Inflammatory macrophage (primary cell): ENCODE data around the gene ZSCAN5A.
"Not testable (repeated sequence)": the region's sequence is repeated elsewhere in the genome, so short reads cannot be mapped to it uniquely, and the experiment has no call there.

Experiments used
- DNase-seq, 2 donors: peaks; one replicate each; pipeline ENCODE4 v3.0.0-alpha.2; 2020 to 2022
- total RNA-seq, 18 experiments: gene quantifications; one replicate each; lab custom pipeline; 2026; ENCODE audit warnings: mixed read lengths in 6 of 18, inconsistent platforms in 2 of 18; lab: John Stamatoyannopoulos, UW

ZSCAN5A gene, protein sequence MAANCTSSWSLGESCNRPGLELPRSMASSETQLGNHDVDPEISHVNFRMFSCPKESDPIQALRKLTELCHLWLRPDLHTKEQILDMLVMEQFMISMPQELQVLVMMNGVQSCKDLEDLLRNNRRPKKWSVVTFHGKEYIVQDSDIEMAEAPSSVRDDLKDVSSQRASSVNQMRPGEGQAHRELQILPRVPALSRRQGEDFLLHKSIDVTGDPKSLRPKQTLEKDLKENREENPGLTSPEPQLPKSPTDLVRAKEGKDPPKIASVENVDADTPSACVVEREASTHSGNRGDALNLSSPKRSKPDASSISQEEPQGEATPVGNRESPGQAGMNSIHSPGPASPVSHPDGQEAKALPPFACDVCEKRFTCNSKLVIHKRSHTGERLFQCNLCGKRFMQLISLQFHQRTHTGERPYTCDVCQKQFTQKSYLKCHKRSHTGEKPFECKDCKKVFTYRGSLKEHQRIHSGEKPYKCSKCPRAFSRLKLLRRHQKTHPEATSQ
- 2.1 to 14.0 (median 10.4) reads per million in 18 experiments for total RNA-seq

DNA sequence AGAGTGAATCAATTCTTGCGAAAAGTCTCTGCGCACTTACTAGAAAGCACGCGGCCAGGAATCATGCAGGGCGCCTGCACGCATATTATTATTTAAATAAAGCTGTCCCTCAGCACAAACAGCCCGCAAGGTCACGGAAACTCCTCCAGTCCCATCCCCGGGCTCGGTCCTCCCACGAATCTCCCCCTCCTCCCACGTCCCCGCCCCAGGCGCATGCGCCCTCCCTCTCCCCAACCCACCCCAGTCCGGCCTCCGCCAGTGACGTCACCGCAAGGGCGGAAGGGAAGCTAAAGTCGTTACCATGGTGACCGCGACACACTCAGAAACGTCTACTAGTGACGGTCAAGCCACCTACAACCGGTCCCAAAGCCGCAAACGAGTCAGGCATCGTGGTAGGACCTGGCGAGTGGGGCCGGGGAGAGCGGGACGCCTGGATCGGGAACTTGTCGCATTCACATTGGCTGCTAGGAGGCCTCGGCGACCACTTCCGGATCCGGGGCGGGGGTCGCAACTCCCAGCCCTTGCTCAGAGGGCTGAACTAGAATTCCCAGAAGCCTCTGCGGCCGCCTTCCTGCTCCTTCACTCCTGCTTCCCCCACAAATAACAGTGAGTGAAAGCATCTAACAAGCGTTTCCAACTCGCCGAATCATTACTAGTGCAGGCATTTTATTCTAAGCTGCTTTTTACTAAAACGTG lies at the start of gene ZSCAN5A:
Gene ZSCAN5A, minus strand, starts transcription at position 459 of the 696 bp plus-strand sequence. CDS start 89,793 bp downstream, outside the sequence.
- DNase-seq = peak; percentile 95 to 97

DNA sequence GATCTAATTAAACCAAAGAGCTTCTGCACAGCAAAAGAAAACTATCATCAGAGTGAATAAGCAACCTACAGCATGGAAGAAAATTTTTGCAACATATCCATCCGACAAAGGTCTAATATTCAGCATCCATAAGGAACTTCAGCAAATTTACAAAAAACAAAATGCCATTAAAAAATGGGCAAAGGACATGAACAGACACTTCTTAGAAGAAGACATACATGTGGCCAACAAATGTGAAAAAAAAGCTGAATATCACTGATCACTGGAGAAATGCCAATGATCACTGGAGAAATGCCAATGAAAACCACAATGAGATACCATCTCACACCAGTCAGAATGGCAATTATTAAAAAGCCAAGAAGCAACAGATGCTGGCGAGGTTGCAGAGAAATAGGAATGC lies 46.2 kb upstream of the ZSCAN5A start:
- DNase-seq = no peak

DNA sequence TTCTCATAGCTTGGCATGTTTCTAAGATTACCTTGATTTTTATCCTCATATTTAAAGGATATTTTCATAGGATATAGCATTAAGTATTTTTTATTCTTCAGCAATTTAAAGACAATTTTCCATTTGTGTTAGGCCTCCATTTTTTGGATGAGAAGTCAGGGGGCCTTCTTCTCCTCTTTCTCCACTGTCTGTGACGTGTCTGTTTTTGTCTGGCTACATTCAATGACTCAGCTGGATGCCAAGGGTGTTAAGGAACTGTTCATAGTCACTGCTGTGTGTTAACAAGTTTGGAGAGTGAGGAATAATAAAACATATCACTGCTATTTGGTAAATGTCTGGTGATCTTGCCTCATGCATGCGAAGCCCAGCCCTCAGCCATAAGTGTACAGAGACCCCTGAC lies 42.3 kb upstream of the ZSCAN5A start:
- DNase-seq = no peak

DNA sequence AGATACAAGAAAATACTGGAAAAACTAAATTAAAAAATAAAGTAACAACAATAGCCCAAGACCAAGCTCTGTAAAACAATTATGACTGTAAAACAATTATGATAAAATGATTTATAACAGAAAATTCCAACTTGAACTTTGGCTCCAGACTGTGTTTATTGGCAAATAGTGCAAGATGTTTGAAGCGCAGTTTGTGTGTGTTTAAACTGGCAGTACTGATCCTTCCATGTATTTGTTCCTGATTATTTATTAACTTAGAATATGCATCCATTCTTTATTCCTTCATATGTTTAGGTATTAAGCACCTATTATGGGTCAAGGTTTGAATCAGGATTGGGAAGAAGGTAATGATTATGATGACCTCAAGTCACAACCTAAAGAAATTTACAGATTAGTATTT lies 40.9 kb upstream of the ZSCAN5A start:
- no peak for DNase-seq

DNA sequence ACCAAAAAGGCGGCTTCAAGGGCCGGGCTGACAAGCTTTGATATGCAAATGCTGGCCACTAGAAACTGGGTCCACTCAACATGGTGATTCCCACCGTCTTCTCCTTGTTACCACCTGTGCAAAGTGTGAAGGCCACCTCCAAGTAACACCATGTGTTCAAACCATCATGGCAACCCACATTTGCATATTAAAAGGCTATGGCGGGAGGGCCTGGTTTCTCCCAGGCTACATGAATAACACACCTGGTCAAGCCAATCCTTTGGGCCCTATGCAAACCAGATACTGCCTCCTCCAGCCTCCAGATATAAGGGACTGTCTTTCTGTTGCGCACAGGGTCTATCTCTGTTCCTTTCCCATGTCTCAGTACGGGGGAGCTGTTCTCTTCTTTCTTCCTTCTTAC lies 36.6 kb upstream of the ZSCAN5A start:
- DNase-seq = no peak

DNA sequence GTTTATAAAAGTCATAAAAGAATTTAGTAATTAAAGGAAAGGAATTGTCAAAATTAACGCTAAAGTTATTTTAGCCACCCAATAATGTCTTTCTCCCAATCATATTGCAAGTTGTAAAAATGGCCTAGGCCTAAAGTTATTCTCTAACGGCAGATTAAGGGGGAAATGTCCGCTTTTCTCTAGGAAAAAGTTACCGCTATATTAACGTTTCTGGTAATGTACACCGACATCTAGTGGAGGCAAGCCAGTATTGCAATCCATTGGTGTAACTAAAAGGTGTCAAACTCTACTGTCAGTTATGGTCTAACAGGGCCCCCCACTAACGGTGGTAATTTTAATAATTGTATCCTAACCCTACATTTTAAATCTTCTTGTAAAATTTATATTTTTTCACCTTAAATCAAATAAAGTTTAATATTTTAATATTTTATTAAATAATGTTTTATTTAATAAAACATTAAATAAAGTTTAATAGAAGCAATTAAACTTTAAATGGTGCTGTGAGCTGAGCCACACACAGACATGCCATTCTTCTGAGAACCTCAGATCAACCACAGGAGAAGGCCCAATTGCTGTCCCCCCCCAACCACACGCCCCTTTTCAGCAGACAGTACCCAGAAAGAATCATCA lies 35.9 kb upstream of the ZSCAN5A start:
- peak; percentile 70 to 73 for DNase-seq

DNA sequence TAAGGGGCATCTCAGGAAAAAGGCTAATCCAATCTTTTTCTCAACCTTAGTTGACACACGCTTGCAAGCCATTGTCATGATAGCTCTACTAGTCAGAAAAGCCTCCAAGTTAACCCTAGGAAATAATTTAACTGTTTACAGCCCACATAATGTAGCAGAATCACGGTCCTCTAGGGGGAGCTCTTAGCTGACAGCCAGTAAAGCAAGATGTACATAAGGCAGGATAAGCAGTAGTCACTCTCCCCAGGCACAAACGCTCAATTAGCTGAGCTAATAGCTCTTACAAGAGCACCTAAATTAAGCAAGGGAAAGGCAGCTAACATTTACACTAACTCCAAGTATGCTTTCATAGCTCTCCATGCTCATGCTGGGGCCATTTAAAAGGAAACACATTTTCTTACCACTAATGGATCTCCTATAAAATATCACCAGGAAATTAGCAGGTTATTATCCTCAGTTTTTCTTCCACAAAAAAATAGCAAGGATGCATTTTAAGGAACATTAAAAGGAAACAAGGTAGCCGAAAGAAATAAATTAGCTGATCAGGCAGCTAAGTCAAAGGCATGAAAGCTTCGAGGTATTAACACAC lies 33.7 kb upstream of the ZSCAN5A start:
- DNase-seq = peak; percentile 11 to 37

DNA sequence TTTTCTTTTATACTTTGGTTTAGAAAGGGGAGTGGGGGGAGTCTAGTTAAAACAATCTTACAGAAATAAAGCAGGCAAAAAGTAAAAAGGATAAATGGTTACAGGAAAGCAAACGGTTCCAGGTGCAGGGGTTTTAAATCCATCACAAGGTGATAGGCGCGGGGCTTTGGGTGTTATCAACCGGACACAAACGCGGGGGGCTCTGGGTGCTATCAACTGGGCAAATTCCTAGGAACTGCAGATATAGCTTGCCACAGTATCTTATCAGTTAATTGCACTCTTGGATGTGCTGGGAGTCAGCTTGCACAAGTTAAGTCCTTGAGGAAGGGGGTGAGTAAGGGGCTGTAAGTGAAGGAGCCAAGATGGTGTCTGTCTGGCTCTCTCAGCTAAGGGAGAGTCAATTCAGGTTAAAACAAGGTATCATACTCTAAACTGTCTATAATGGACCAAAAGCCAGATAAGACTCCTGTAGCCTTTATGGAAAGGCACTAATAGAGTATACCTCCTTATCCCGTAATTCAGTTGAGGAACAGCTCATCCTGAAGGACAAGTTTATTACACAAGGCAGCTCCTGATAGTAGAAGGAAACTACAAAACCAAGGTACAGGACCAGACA lies 32.6 kb upstream of the ZSCAN5A start:
- no peak for DNase-seq

DNA sequence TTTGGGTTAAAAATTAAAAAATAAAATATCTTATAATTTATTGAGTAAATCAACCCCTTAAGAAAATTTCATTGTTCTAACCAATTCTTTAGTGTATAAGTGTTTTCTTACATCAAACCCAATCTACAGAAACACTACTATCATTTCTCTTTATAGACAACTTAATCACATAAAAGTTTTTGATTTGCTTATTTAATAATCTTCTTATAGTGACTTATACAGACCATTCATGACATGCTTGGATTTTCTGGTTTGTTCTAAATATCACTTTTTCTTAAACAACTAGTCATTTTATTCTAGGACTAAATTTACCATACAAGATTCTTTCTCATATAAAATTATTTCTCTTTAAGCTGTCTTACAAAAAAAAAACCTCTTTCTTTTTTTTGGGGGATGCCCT lies 27.3 kb upstream of the ZSCAN5A start:
- no peak for DNase-seq

DNA sequence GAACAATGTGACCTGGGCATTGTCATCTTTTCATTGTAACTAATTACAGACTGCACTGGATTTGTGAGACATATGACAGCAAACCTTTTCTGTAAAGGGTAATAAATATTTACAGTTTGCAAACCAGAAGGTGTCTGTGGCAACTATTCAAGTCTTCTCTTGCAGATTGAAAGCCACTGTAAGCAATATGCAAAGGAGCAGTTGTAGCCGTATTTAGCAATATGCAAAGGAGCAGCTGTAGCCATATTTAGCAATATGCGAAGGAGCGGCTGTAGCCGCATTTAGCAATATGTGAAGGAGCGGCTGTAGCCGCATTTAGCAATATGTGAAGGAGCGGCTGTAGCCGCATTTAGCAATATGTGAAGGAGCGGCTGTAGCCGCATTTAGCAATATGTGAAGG lies 24.4 kb upstream of the ZSCAN5A start:
- not testable (repeated sequence) for DNase-seq

DNA sequence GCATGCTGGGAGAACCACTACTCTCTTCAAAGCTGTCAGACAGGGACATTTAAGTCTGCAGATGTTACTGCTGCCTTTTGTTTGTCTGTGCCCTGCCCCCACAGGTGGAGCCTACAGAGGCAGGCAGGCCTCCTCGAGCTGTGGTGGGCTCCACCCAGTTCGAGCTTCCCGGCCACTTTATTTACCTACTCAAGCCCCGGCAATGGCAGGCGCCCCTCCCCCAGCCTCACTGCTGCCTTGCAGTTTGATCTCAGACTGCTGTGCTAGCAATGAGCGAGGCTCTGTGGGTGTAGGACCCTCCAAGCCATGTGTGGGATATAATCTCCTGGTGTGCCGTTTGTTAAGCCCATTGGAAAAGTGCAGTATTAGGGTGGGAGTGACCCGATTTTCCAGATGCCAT lies 22.4 kb upstream of the ZSCAN5A start:
- DNase-seq = not testable (repeated sequence)

DNA sequence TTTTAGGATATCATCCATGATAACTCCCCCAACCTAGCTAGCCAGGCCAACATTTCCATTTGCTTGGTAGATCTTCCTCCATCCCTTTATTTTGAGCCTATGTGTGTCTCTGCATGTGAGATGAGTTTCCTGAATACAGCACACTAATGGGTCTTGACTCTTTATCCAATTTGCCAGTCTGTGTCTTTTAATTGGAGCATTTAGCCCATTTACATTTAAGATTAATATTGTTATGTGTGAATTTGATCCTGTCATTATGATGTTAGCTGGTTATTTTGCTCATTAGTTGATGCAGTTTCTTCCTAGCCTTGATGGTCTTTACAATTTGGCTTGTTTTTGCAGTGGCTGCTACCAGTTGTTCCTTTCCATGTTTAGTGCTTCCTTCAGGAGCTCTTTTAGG lies 20.7 kb upstream of the ZSCAN5A start:
- DNase-seq = not testable (repeated sequence)

DNA sequence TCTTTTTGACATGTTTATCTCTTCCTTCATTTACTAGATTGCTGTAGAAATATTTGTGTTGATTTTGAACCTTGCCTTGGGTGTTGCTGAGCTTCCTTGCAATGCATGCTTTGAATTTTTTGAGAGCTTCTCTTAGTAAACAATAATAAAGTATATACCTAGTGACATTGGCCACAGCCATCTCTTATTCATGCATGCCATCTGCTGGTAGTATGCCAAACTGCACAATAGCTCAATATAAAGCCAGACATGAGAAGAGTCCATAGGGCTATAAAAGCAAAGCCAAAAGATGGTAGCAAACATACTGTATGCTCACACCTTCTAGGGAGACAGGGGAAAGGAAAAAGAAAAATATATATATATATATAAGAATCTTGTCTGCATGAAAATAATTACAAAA lies 18.9 kb upstream of the ZSCAN5A start:
- DNase-seq = peak; percentile 75 to 86

DNA sequence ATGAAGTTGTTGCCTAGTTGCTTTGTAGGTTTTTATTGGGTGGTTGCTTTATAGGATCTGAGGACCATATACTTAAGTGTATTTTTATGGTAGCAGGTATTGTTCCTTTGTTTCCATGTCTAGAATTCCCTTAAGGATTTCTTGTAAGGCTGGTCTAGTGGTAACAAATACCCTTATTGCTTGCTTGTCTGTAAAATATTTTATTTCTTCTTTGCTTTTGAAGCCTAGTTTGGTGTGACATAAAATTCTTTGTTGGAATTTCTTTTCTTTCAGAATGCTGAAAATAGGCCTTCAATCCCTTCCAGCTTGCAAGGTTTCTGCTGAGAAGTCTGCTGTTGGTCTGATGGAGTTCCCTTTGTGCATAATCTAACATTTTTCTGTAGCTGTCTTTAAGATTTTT lies 18.1 kb upstream of the ZSCAN5A start:
- DNase-seq = no peak

DNA sequence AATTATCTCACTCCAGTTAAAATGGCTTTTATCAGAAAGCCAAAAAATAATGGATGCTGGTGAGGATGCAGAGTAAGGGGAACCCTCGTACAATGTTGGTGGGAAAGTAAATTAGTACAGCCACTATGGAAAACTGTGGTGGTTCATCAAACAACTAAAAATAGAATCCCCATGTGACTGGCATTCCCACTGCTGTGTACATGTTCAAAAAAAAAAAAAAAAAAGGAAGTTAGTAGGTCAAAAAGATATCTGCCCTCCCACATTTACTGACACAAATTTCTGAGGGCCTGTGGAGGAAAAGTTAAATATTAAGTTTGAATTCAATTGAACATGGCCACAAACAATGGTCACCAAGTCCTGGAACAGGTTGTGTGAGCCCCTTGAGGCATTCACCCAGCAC lies 9.8 kb upstream of the ZSCAN5A start:
- DNase-seq = peak; percentile 61 to 66

DNA sequence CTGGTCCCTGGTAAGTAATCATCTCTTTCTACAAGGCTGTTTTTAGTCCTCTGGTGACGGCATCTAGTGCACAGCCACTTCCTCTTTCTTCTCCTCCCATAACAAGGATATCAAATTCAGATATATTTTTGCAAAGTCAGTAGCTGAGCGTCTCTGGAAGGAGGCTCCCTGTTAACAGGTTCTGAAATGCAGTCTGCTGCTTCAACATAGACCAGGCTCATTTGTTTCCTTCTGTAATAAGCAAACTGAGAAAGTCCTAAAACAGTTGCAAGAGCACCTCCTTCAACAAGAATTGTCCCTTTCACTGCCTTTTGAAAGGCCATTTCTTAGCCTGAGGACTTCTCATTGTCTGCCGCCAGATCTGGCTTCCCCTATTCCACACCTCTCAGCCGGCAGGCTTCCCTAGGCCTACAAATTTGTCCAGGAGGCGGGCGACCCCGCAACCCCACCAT lies 7.4 kb upstream of the ZSCAN5A start:
- DNase-seq = peak; percentile 71 to 76

DNA sequence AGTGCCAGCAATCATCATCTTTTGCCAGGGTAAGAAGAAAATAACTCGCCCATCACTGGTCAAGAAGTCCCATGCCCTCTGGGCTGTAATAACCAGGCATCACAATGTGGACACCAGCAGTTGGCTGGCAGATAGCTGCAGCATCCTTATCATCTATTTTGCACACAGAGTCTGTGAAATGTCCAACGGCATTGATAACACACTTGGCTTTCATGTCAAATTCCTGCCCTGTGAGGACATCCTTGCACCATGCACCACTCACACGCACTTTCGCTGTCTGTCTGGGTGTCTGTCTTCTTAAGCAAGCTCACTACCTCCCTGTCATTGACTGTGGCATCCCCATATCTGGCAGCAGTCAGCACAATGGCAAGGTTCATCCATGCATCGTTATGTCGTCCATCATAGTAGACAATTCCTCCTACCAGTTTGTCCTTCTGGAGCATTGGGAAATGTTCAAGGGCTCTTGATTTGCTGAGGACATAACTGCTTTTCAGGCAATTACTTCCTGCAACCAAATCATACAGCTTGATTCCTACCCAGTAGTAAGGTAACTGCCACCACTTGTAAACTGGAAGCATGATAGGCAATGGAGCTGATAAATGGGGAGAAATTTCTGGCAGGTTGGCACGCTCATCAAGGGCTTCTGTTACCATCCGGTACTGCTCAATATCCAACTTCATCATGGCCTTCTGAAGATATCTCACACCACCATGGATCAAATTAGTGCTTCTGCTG lies 6.8 kb upstream of the ZSCAN5A start:
- no peak for DNase-seq

DNA sequence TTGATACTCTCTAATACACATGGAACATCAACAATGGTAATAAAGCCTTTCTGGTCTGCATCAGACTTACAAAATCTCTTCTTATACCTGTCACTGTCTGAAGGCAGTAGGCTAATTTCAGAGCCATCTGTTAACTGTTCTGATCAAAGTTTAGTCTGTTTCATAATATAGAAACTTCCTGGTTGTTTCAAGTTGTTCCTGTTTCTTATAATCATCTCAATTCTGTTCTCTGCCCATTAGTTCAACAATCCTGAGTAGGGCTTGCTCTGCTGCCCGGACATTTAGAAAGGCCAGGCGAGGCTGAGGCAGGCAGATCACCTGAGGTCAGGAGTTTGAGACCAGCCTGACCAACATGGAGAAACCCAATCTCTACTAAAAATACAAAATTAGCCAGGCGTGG lies 5.4 kb upstream of the ZSCAN5A start:
- DNase-seq = peak; percentile 45 to 69

DNA sequence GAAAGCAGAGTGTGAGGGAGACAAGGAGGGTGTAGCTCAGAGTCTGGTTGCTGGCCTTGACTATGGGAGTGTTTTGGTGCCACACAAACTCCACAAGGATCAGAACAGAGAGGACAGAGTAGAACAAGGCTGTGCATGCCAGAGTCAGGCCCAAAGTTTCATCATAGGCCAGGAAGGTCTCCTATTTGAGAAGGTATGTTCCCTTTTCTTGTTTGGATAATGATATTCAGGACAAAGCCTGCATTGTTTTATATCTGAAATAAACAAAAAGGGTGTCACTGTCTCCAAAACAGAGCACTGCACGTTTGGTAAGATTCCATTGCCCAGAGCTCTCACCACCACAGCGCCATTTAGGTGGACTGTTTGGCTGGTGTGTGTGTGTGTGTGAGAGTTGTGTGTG lies 3.1 kb upstream of the ZSCAN5A start:
- no peak for DNase-seq

DNA sequence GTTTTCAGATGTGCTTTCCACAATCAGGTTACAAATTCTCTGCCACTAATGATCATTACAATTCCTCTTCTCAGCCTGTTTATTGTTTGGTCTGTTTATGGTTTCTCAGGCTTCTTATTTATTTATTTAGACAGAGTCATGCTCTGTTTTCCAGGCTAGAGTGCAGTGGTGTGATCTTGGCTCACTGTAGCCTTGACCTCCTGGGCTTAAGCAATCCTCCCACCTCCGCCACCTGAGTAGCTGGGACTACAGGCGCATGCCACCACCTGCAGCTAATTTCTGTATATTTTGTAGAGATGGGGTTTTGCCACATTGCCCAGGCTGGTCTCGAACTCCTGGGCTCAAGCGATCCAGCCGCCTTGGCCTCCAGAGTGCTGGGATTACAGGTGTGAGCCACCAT lies 2.1 kb upstream of the ZSCAN5A start:
- DNase-seq = no peak

DNA sequence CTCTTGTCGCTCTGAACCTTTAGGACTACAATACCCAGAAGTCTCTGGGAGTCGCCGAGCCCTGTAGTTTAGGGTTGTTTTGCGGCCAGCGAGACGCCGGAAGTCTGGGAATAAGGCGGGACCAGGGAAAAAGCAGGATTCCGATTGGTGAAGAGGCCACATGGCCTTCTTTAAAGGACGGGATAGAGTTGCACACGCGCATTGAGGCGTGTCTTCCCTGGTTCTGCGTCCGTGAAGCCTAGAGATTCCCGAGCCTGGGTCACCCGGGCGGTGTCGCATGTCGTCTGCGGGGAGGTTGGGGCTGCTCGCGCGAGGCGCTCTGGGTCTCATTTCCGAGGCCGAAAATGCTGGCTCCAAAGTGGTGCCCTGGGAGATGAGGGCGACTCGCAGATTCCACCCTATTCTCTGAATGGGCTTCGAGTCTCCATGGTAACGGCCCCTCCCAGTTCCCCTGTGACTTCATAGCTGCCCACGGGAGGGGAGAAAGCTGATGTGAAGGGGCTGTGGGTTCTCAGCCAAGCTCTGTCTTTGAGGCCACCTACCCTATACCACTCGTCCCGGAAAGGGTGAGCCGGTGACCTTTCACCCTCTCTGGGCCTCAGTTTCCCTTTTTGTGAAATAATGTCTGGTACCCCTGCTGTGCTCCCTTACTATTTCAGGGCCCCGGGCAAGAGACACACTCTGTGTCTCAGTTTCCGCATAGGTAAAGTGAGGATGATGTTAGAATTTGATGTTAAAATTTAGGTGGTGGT lies 614 bp upstream of the ZSCAN5A start:
- DNase-seq = peak; percentile 98 to 99
